NCI-H1436 (cell line): ENCODE data around the gene IL23R.
"Not testable (repeated sequence)": the region's sequence is repeated elsewhere in the genome, so short reads cannot be mapped to it uniquely, and the experiment has no call there.

ENCODE experiments used
- DNase-seq: peaks from one replicate; lab custom pipeline; 2025; lab: John Stamatoyannopoulos, UW

The IL23R gene, protein sequence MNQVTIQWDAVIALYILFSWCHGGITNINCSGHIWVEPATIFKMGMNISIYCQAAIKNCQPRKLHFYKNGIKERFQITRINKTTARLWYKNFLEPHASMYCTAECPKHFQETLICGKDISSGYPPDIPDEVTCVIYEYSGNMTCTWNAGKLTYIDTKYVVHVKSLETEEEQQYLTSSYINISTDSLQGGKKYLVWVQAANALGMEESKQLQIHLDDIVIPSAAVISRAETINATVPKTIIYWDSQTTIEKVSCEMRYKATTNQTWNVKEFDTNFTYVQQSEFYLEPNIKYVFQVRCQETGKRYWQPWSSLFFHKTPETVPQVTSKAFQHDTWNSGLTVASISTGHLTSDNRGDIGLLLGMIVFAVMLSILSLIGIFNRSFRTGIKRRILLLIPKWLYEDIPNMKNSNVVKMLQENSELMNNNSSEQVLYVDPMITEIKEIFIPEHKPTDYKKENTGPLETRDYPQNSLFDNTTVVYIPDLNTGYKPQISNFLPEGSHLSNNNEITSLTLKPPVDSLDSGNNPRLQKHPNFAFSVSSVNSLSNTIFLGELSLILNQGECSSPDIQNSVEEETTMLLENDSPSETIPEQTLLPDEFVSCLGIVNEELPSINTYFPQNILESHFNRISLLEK

GRCh38 chr1:67166196-67166595 is at the start of gene IL23R:
IL23R (plus strand) TSS chr1:67166454; CDS start chr1:67168121, 1,667 bp downstream.
- DNase-seq = no peak

GRCh38 chr1:67118191-67118590 is 48.1 kb upstream of the IL23R start:
- DNase-seq = no peak

GRCh38 chr1:67118646-67119045 is 47.6 kb upstream of the IL23R start:
- DNase-seq = no peak

- no peak for DNase-seq
These were observed 45.2 kb upstream of the IL23R start for GRCh38 chr1:67120855-67121619.

DNA sequence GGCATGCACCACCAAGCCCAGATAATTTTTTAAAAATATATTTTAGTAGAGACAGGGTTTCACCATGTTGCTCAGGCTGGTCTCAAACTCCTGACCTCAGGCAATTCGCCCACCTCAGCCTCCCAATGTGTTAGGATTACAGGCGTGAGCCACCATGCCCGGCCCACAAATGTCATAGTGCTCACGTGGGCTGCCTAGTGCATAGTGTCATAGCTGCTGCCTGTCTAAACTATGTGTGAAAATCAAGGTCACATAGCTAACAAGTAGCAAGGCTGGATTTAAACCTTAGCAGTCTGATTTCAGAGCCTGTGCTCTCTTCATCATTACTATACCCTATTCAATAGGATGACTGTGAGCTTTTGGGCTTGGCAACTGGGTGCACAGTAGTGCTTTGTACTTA is 41.8 kb upstream of the IL23R start:
- no peak for DNase-seq

- DNase-seq = no peak
These were observed 40.0 kb upstream of the IL23R start for GRCh38 chr1:67126111-67126746.

DNA sequence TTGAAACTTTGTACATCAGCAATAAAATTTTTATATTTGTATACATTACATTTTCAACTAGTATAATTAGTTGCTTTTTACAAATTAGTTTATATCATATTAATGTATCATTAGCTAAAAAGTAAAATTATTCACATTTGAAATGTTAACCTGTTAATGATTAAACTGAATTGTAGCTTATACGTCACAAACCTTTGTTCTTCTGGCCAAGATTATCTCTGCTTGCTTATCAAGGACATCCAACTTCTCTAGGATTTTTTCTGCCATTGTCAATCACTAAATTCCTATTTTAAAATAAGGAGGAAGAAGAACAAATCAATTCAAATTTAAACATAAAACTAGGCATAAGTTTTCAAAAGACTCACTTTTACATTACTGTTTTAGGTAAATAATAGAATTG is 39.3 kb upstream of the IL23R start:
- no peak for DNase-seq

- DNase-seq = no peak
These were observed 35.6 kb upstream of the IL23R start for GRCh38 chr1:67130673-67131072.

- no peak for DNase-seq
These were observed 33.1 kb upstream of the IL23R start for GRCh38 chr1:67133177-67133576.

DNA sequence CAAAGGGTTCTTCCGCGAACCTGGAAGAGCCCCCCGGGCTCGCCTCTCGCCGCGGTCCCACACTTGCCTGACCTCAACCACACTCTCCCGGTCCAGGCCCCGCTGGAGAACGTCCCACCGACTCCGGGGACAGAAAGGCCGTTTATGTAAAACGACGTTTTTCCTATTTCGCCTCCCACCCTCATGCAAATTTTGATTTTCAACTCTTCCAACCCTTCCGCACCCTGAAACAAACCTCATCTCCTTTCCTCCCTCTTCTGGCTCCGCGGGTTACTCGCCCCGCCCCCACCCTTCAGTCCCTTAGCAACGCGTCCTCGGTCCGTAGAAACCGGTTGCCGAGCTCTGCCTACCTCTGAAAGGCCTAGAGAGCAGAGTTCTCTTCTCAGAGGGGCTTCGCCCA is 31.6 kb upstream of the IL23R start, which contains the start of gene C1orf141:
TSS of gene C1orf141 (minus strand) at position 276 of the 400 bp plus-strand sequence. CDS start 7,730 bp downstream, outside the sequence.
- no peak for DNase-seq

DNA sequence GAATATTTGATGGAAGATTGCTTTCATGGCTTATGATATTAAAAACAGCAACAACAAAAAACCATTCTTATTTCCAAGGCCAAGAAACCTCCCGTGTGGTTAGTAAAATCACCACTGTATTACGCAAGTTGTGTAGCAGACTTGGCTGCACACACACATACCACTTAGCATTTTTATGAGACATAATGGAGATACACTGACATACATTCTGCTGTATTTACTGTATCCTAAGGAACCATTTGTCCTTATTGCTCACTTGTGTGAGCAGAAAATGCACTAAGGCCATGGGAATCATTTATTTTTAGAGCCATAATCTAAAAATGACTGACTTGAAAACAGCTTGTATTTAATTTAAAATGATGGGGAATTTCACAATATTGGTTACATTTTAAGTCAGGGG is 30.9 kb upstream of the IL23R start:
- no peak for DNase-seq

DNA sequence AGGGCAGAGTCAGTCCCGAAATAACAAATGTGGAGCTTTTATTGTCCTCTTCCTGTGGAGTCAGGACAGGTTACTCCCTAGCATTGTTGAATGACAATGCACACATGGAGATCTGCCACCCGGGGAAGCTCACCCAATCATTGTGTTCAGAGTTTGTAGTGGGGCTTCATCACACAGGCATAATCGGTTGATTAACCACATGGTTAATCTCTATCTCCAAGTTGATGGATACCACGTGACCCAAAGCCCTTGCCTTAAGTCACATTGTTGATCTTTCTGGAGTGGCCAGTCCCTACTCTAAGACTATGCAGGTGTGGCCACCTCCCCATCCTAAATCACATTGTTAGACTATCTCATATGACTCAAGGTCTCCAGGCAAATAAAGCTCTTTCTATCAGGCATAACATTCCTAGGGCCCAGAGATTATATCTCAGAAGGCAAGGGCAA is 28.9 kb upstream of the IL23R start:
- no peak for DNase-seq

- no peak for DNase-seq
These were observed 27.3 kb upstream of the IL23R start for GRCh38 chr1:67138813-67139499.

- no peak for DNase-seq
These were observed 25.8 kb upstream of the IL23R start for GRCh38 chr1:67140460-67140859.

GRCh38 chr1:67141832-67142231 is 24.4 kb upstream of the IL23R start:
- not testable (repeated sequence) for DNase-seq

DNA sequence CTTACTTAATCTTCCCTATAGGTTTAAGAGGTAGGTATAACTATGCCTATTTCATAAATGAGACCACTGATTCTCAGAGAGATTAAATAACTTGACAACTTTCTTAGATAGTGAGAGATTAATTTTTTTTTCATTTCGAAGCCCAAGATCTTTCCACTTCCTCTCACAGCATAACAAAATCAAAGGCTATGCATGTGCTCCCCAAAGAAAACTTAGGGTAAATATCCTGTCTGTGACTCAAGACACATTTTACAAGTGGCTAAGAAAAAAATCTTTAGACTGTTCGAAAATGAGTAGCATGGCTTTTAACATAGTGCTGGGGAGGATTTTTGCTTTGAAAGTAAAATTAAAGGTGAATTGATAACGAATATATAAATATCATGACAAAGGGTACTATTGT is 23.3 kb upstream of the IL23R start:
- DNase-seq = no peak

DNA sequence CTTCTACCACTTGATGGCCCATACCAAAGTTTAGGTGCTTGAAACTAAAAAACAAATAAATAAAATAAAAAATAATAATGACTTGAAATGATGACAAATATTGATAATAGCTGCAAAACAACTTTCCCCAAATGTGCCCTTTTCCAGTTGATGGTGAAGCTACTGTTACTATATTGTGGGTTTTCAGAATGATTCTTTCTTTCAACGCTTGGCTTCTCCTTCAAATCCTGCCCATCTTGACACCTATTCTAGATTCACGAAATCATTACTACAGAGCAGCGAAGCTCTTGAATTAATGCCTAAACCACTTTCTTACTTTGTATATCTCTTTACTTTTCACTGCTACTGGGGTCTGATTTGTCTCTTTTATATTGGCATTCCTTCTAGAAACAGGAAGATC is 22.3 kb upstream of the IL23R start:
- DNase-seq = no peak

- DNase-seq = no peak
These were observed 21.6 kb upstream of the IL23R start for GRCh38 chr1:67144696-67145095.

DNA sequence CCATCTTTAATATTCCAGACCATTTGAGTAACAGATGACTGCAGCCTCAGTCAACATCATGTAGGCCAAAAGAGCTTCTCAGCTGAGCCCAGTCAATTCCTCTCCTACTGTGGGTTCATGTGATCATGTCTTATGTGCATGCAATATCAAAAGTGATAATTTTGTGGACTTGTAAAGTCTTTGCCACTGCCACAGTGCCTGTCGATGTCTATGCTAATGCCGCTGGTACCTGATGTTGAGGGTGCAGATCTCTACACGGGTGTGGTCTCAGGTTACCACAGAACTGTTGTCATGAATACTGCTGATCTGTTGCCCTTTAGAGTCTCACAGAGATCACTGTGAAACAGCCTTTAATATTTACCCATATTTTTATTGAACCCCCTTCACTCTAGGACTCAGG is 20.2 kb upstream of the IL23R start:
- DNase-seq = no peak

- DNase-seq = no peak
These were observed 19.7 kb upstream of the IL23R start for GRCh38 chr1:67146539-67146938.

DNA sequence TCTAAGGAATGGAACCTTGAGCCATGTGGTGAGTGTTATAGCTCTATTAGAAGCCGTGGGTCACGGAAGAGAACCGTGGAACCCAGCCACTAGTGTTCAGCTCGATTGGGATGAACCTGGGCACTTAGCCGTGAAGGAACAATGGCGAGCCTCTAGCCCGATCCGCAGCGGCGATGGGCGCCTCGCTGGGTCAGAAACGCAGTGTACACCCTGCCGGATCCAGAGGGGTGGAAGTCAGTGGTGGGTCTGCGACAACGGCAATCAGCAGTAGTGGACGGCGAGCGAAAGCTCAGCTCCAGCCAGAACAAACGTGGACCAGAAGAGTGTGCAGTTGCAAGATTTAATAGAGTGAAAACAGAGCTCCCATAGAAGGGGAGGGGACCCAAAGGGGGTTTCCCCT is 18.3 kb upstream of the IL23R start:
- not testable (repeated sequence) for DNase-seq
